Neutrophil (primary cell): ENCODE results near the gene ID1.
A peak's percentile ranks its signal among the peaks of the same experiment; 100 is the strongest.
"Not testable (repeated sequence)": the region's sequence is repeated elsewhere in the genome, so short reads cannot be mapped to it uniquely, and the experiment has no call there.

ENCODE experiments used
- H3K27ac ChIP-seq: fragments of 200-600 bp; sonication (generic); 2 replicates; pipeline ENCODE4 v1.5.1; 2016; ENCODE audit warnings: mild to moderate bottlenecking, moderate library complexity
- H3K27me3 ChIP-seq: fragments of 200-600 bp; sonication (generic); 2 replicates; pipeline ENCODE4 v1.6.0; 2016; ENCODE audit warnings: mild to moderate bottlenecking
- H3K36me3 ChIP-seq: fragments of 200-600 bp; sonication (generic); 2 replicates; pipeline ENCODE4 v1.5.1; 2017
- H3K4me1 ChIP-seq, 2 experiments: fragments of 200-600 bp in 1 of 2; sonication (generic) in 1 of 2; 1 replicate in 1 of 2; 2 replicates in 1 of 2; pipeline versions ENCODE4 v1.5.1 to v1.6.1; 2013 to 2016; ENCODE audit warnings: low read depth in 1 of 2, low read length in 1 of 2, mild to moderate bottlenecking in 1 of 2, moderate library complexity in 1 of 2; ENCODE audit not compliant: control insufficient read depth in 1 of 2, insufficient read depth in 1 of 2
- H3K4me3 ChIP-seq, 2 experiments: fragments of 200-600 bp in 1 of 2; sonication (generic) in 1 of 2; 1 replicate in 1 of 2; 2 replicates in 1 of 2; pipeline ENCODE4 v1.5.1; 2013 to 2016; ENCODE audit warnings: low read depth in 1 of 2, low read length in 1 of 2, mild to moderate bottlenecking in 1 of 2, moderate library complexity in 1 of 2
- H3K9me3 ChIP-seq: fragments of 200-600 bp; sonication (generic); 2 replicates; pipeline ENCODE4 v1.5.1; 2016
- TF ChIP-seq, protein P1 (sequence below): fragments of 200-600 bp; sonication (generic); IDR thresholded peaks from 2 replicates; pipeline ENCODE4 v1.5.1; 2016; ENCODE audit warnings: antibody characterized with exemption

The ID1 gene

DNA sequence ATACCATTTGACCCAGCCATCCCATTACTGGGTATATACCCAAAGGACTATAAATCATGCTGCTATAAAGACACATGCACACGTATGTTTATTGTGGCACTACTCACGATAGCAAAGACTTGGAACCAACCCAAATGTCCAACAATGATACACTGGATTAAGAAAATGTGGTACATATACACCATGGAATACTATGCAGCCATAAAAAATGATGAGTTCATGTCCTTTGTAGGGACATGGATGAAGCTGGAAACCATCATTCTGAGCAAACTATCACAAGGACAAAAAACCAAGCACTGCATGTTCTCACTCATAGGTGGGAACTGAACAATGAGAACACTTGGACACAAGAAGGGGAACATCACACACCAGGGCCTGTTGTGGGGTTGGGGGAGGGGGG lies 23.0 kb downstream of the ID1 start:
- not testable (repeated sequence) for H3K4me1 ChIP-seq, H3K4me3 ChIP-seq, H3K27me3 ChIP-seq, H3K36me3 ChIP-seq, H3K9me3 ChIP-seq, H3K27ac ChIP-seq

DNA sequence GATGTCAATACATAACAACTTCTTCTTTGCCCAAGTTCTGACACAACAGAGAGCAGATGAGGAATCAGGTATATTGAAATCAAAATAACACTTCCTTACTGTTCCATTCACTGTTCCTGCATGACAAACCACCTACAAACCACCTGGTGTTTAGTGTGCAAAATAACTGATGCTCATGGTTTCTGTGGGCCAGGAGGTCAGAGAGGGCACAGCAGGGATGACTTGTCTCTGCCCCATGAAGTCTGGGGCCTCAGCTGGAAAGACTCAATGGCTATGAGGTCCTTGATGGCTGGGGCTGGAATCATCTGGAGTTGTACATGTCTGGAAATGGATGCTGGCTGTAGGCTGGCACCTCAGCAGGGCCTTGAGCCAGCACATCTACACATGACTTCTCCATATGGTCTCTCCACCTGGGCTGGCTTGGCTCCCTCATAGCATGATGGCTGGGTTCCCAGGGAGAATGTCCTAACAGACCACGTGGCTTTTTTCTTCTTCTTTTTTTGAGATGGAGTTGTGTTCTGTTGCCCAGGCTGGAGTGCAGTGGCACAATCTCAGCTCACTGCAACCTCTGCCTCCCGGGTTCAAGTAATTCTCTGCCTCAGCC lies 25.2 kb downstream of the ID1 start:
- Histone ChIP-seq H3K36me3 (no peaks in the 10 kb centered on the region), H3K27me3 (no peaks in the 10 kb centered on the region), H3K4me3 (no peak overlapping the region), H3K4me1 (peaks cover 4 to 7% of the 10 kb centered on the region in 2 experiments), H3K9me3 (no peaks in the 10 kb centered on the region), H3K27ac (peak overlapping the region; percentile 22)
- TF ChIP-seq, protein P1, sequence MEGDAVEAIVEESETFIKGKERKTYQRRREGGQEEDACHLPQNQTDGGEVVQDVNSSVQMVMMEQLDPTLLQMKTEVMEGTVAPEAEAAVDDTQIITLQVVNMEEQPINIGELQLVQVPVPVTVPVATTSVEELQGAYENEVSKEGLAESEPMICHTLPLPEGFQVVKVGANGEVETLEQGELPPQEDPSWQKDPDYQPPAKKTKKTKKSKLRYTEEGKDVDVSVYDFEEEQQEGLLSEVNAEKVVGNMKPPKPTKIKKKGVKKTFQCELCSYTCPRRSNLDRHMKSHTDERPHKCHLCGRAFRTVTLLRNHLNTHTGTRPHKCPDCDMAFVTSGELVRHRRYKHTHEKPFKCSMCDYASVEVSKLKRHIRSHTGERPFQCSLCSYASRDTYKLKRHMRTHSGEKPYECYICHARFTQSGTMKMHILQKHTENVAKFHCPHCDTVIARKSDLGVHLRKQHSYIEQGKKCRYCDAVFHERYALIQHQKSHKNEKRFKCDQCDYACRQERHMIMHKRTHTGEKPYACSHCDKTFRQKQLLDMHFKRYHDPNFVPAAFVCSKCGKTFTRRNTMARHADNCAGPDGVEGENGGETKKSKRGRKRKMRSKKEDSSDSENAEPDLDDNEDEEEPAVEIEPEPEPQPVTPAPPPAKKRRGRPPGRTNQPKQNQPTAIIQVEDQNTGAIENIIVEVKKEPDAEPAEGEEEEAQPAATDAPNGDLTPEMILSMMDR = no peak

DNA sequence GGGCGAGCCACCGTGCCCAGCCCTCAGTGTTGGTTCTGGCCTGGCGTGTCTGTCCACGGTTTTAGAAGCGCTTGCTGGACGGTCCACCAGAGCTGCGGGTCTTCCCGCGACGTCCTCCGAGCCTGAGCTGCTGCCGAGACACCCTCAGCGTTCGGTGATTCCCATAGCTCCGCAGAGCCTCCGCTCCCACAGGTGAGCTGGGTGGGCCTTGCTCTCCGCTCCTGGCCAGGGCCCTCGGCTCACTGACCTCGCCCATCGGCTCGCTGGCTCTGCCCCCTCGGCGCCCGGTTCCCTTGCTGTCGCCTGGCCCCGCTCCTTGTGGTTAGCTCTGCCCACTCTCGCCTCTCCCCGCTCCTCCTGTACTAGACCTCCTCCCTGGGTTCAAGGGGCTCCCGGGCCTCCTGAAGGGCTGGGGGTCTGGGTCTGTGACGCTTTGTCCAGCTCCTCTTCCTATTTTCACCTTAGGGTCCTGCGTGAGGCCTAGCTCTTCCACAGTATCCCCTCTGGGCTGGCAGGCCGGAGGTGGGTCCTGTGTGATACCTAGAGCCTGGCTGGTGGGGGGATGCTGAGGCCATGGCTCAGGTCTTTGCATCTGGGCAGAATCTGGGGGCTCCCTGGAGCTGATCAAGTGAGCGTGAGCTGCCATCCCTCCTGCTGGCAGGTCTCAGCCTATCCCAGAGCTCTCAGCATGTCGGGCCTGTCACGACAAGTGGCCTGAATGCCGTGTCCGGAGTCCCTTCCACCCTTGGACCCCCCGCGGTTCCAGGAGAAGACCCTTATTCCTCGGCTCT lies 27.7 kb downstream of the ID1 start:
- peaks cover 6% of the 10 kb centered on the region for H3K27me3 ChIP-seq
- H3K4me3 ChIP-seq = no peak overlapping the region
- TF ChIP-seq, protein P1 = no peak
- no peak overlapping the region for H3K27ac ChIP-seq
- H3K9me3 ChIP-seq = no peaks in the 10 kb centered on the region
- H3K4me1 ChIP-seq = peaks cover 4 to 7% of the 10 kb centered on the region in 2 experiments
- H3K36me3 ChIP-seq = no peaks in the 10 kb centered on the region

DNA sequence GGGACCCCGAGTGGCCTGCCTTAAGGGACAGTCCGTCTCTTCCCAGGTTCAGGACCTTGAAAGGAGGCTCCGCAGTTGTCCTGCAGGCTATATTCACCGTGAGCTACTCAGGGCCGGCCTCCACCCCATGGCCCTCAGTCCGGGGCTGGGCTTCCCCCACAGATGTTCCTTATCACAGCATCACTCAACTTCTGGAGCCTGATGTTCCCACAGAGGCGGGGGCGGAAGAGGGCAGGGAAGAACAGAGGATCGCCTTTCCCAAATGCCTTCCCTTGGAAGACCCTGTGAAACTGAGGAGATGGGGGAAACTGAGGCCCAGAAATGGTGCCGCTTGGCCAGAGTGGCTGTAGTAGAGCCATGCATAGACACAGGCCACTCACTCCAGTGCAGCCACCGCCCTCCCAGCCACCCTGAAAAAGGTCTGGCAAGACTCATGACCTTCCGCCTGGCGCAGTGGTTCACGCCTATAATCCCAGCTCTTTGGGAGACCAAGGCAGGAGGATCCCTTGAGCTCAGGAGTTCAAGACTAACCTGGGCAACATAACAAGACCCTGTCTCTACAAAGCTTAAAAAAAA lies 28.3 kb downstream of the ID1 start:
- peaks cover 4 to 7% of the 10 kb centered on the region in 2 experiments for H3K4me1 ChIP-seq
- H3K36me3 ChIP-seq = no peaks in the 10 kb centered on the region
- no peaks in the 10 kb centered on the region for H3K9me3 ChIP-seq
- TF ChIP-seq, protein P1 = no peak
- H3K27ac ChIP-seq = no peak overlapping the region
- no peak overlapping the region for H3K4me3 ChIP-seq
- peaks cover 9% of the 10 kb centered on the region for H3K27me3 ChIP-seq

DNA sequence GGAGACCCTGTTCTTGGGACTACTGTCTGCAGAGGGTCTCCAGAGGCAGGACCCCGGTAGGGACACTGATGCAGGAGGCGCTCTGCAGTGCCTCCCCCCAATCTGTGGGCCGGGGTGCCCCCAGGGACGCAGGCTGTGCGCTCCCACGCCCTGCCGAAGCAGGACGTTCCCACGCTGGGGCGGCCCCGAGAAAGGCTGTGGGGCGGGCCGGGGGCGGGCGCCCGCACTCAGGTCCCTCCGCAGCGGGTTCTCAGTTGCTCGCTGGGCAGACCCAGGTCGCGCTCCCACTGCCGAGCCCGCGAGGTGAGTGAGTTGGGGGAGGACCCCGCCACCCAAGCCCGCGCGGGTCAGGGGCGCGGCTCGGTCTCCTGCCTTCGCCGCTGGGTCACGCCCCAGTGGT lies 32.6 kb downstream of the ID1 start, which contains the start of gene COX4I2:
Gene COX4I2, plus strand, starts transcription at position 253 of the 400 bp plus-strand sequence. CDS start 1,106 bp downstream, outside the sequence.
- H3K27ac ChIP-seq = no peak within 1 kb of the TSS
- TF ChIP-seq, protein P1 = no peak
- no peaks in the 10 kb centered on the region for H3K9me3 ChIP-seq
- no peak within 1 kb of the TSS for H3K4me3 ChIP-seq
- H3K36me3 ChIP-seq = no peaks in the 10 kb centered on the region
- peaks cover 9% of the 10 kb centered on the region for H3K27me3 ChIP-seq
- H3K4me1 ChIP-seq = no peaks in the 10 kb centered on the region

DNA sequence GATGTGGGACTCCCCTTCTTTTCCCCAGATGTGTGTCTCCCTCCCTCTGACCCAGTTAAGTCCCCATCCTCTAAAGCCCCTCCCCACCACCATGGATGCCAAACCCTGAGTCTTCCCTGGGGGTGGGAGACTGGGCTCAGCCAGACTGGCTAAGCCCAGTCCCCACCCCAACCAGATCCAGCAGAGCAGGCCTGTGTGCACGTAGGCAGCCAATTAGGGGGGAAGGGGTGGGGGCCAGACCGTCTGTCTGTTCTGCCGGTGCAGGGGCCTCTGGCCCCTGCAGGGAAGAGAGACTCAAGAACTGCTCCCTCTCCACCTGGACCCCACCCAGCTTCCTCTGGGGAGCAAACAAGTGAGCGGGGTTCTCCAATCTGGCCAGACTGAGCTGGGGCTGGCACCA lies 33.2 kb downstream of the ID1 start:
- Histone ChIP-seq H3K36me3 (no peaks in the 10 kb centered on the region), H3K27ac (no peak overlapping the region), H3K9me3 (no peaks in the 10 kb centered on the region), H3K27me3 (peaks cover 9% of the 10 kb centered on the region), H3K4me3 (no peak overlapping the region), H3K4me1 (no peaks in the 10 kb centered on the region)
- TF ChIP-seq, protein P1 = no peak
